Stimulated activated CD4-positive, alpha-beta T cell treated with anti-CD3 and anti-CD28 coated beads, TNF-alpha, amount 100 ng/mL, for 24 hours (primary cell): ENCODE results near the gene CARM1.
"Not testable (repeated sequence)": the region's sequence is repeated elsewhere in the genome, so short reads cannot be mapped to it uniquely, and the experiment has no call there.

ENCODE experiments used
- DNase-seq, 3 experiments: peaks; one replicate each; pipeline ENCODE4 v3.0.0-alpha.2; 2020; ENCODE audit warnings: low read depth in 3 of 3

Gene CARM1

GRCh38 chr19:10870955-10871603, at the start of gene CARM1:
CARM1 (plus strand) TSS chr19:10871553; CDS start chr19:10871703, 150 bp downstream.
- peak; percentile 98 to 100 (median 100) for DNase-seq

DNA sequence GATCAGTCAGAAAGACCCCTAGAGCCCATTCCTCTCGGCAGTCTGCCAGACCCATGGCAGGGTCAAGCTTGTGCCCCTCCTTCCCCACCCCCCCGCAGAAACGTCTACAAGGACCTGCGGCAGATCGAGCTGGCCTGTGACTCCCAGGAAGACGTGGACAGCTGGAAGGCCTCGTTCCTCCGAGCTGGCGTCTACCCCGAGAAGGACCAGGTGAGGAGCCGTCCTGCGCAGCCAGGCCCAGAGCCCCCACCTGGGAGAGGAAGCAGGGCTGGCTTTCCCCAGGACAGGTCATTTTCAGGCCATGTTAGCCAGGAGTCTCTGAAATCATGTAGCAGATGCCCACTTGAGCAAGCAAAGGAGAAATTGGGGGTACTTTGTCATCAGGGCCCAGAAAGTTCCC, 47.7 kb upstream of the CARM1 start:
- DNase-seq, result no peak

DNA sequence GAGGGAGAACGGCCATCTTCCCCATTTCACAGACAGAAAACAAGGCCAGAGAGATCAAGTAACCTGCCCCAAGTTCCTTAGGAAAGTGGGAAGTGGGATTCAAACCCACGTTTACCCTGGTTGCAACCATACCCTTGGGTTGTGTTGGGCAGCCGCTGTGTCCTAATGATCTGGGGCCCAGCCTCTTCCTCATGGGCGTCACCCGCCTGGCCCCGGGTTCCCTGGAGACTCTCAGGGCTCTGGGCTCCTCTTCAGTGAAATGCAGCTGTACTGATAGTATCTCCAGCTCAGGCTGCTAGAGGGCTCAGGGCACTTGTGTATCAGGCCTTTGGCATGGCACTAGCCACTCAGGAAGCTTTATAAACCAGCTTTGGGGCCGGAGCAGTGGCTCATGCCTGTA, 45.1 kb upstream of the CARM1 start:
- DNase-seq, result no peak

DNA sequence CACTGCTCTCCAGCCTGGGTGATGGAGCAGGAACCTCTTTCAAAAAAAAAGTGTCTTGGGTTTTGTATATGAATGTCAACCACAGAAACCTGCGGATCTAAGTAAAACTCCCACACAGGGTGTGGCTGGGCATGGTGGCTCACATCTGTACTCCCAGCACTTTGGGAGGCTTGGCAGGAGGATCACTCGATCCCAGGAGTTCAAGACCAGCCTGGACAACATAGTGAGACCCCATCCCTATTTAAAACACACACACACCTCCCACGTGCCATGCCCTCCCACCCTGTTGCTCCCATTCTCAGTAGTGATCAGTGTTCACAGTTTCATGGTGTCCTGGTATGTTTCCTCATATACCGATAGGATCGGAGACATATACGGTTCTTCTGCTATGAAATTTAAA, 44.5 kb upstream of the CARM1 start:
- DNase-seq, result no peak

DNA sequence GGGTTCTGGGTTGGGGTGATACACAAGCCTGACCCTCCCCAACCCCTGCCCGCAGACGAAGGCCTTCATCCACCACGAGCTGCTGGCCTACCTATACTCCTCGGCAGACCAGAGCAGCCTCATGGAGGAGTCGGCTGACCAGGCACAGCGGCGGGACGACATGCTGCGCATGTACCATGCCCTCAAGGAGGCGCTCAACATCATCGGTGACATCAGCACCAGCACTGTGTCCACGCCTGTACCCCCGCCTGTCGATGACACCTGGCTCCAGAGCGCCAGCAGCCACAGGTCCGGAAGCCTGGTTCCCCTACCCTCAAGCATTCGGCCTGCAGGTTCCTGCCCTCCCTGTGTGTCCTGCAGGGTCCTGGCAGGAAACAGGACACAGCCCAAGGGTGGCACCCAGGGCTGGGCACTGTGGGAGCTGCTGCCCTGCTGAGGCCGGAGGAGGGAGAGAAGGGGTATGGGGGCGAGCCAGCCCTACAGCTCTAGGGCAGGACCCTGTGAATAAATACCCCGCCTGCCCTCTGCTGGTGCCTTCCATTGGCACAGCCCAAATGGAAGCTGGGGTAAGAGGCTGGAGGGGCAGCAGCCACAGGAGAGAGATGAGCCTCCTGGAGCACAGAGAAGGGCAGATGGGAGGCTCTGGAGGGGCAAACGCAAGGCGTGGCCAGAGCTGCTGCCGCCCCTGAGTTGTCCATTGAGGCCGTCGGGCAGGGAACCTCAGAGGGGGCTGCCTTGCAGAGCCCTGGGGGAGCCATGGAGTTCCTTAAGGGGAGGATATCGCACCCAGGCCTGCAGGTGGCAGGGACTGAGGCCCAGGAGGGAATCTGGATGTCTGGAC, 42.2 kb upstream of the CARM1 start:
- no peak for DNase-seq

- DNase-seq, result no peak
Measured at GRCh38 chr19:10829967-10830366, 41.4 kb upstream of the CARM1 start.

DNA sequence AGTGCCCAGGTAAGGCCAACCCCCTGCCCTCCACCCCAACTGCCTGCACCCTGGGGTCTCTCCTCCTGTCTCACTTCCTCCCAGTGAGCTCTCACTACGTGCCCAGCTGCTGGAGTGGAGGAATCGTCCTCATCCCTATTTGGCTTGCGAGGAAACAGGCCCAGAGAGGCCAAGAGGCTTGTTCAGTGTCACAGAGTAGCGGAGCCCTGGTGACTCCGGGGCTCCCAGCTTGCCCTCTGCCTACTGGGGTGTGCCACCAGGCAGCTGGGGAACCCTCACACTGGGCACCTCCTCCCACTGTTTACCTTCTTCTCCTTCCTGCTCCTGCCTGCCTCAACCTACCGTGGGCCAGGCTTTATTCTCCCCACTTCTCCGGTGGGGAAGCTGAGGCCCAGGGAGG, 41.0 kb upstream of the CARM1 start:
- no peak for DNase-seq

DNA sequence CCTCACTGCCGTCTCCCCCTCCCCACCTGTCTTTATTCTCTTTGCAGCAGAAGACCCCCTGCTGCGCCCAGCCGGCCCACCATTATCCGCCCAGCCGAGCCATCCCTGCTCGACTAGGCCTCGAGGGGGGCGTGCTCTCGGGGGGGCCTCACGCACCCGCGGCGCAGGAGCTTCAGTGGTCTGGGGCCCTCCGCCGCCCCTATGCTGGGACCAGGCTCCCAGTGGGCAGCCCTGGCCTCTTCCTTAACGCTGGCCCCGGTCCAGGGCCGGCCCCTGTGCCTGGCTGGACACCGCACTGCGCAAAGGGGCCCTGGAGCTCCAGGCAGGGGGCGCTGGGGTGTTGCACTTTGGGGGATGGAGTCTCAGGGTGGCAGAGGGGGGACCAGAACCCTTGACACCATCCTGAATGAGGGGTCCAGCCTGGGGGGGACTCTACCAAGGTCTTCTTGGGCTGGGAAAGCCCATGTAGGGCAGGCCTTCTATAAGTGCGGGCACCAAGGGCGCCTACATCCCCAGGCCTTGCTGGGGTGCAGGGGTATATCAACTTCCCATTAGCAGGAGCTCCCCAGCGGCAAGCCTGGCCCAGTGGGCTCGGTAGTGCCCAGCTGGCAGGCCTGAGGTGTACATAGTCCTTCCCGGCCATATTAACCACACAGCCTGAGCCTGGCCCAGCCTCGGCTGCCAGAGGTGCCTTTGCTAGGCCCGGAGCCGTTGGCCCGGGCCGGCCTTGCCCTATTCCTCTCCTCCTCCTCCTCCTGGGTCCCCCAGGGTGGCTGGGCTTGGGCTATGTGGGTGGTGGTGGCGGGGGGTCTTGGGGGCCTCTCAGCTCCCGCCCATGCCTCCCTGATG, 40.2 kb upstream of the CARM1 start:
- no peak for DNase-seq

- no peak for DNase-seq
Measured at GRCh38 chr19:10831987-10832938, 39.1 kb upstream of the CARM1 start.

- no peak for DNase-seq
Measured at GRCh38 chr19:10832939-10833296, 38.4 kb upstream of the CARM1 start.

GRCh38 chr19:10835089-10835753, 36.1 kb upstream of the CARM1 start:
- no peak for DNase-seq

GRCh38 chr19:10835754-10836478, 35.4 kb upstream of the CARM1 start, which contains the start of gene TMED1:
TMED1 (minus strand) TSS chr19:10836212; CDS start chr19:10836191, 21 bp downstream.
- peak; percentile 85 to 97 (median 94) for DNase-seq

- DNase-seq, result peak; percentile 69 to 86 (median 71)
Measured at GRCh38 chr19:10836479-10837330, 34.6 kb upstream of the CARM1 start.

GRCh38 chr19:10837649-10838048, 33.7 kb upstream of the CARM1 start:
- DNase-seq, result not testable (repeated sequence)

GRCh38 chr19:10838377-10838776, 33.0 kb upstream of the CARM1 start:
- no peak for DNase-seq

- DNase-seq, result no peak
Measured at GRCh38 chr19:10839114-10840050, 32.0 kb upstream of the CARM1 start.

DNA sequence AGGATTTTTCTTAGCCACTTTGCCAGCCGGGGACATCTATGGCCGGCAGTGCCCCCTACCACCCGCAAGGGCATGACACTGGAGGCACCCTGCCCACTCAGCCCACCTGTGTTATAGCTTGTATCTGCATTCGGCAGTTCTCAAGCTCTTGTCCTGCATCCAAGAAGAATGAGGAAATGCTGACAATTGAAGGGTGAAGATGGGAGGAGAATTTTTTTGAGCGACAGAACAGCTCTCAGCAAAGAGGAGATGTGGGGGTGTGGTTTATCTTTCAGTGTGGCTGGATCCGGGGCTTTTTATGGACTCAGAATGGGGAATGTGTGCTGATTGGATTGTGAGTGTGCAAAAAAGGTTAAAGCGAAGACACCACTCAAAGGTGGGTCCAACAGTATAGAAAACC, 28.6 kb upstream of the CARM1 start:
- DNase-seq, result no peak
